ENCODE results near the gene CRTC2. TPM values are rescaled to one million over a fixed set of nuclear protein-coding genes. Genes with fewer than 3 reads are reported as not detected.

The CRTC2 gene
- total and polyA plus RNA-seq, 9 of the 15 experiments (the other 6 are each of a cell fraction or from before 2014, with no cell fraction given) = 2.7 to 26.4 (median 10.2) TPM

DNA sequence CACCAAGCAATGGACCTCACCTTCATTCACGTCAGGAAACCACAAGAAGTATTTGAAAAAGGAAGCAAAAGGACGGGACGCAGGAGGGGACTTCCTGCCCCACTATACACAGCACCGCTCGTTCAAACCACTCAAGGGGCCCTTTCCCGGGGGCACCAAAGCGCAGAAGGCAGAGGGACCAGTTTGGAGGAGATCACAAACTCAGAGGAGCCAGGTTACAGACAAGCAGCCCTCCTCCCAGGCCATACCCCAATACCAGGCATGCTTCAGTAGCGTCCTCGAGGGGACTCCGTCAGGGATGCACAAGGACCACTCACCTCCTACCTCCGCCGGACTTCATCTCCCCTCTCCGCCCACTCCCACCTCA lies 685 bp downstream of the CRTC2 start (continued):
- TF ChIP-seq, protein P1, sequence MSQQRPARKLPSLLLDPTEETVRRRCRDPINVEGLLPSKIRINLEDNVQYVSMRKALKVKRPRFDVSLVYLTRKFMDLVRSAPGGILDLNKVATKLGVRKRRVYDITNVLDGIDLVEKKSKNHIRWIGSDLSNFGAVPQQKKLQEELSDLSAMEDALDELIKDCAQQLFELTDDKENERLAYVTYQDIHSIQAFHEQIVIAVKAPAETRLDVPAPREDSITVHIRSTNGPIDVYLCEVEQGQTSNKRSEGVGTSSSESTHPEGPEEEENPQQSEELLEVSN (IDR thresholded peaks at IDR 0.05; ENCODE audit: borderline replicate concordance in 1 of 2, extremely low read depth in 1 of 2, insufficient read depth in 1 of 2, insufficient read length in 1 of 2, low read depth in 1 of 2, low read length in 1 of 2, poor library complexity in 1 of 2, severe bottlenecking in 1 of 2) = peak in 1 of 2 experiments; percentile 5
- TF ChIP-seq XRCC3 (IDR thresholded peaks at IDR 0.05) (no peak), NR2C2 (CRISPR knock-in tag; IDR thresholded peaks at IDR 0.05) (0 out of 2 replicates have a peak, but pooled peaks have one; percentile 17), NR2C2 (tag; IDR thresholded peaks at IDR 0.05) (no peak), FOXK2 (conservative IDR thresholded peaks at IDR 0.05 in 1 of 2, IDR thresholded peaks at IDR 0.05 in 1 of 2; ENCODE audit: low read depth in 2 of 2) (no peak), CCAR2 (IDR thresholded peaks at IDR 0.05; ENCODE audit: low read depth, low read length) (no peak), SAP30 (IDR thresholded peaks at IDR 0.05; ENCODE audit: borderline replicate concordance, insufficient read depth, low read depth, low read length, poor library complexity, severe bottlenecking) (peak; percentile 28), RBM39 (optimal IDR thresholded peaks at IDR 0.05; ENCODE audit: low read depth, low read length) (no peak), MCM5 (IDR thresholded peaks at IDR 0.05; ENCODE audit: low read depth) (no peak), STAT5A (IDR thresholded peaks at IDR 0.05; ENCODE audit: borderline replicate concordance, low read length) (no peak), ARID1B (IDR thresholded peaks at IDR 0.05) (0 out of 2 replicates have a peak, but pooled peaks have one; percentile 42), ZNF121 (CRISPR knock-in tag; conservative IDR thresholded peaks at IDR 0.05) (no peak), ZNF224 (CRISPR knock-in tag; IDR thresholded peaks at IDR 0.05) (0 out of 2 replicates have a peak, but pooled peaks have one; percentile 4), RBM15 (IDR thresholded peaks at IDR 0.05; ENCODE audit: insufficient read depth, low read length) (no peak), CC2D1A (IDR thresholded peaks at IDR 0.05) (0 out of 2 replicates have a peak, but pooled peaks have one; percentile 33), ZNF311 (CRISPR knock-in tag; IDR thresholded peaks at IDR 0.05) (no peak), RFX7 (CRISPR knock-in tag; IDR thresholded peaks at IDR 0.05) (no peak)
- TF ChIP-seq, protein P2, sequence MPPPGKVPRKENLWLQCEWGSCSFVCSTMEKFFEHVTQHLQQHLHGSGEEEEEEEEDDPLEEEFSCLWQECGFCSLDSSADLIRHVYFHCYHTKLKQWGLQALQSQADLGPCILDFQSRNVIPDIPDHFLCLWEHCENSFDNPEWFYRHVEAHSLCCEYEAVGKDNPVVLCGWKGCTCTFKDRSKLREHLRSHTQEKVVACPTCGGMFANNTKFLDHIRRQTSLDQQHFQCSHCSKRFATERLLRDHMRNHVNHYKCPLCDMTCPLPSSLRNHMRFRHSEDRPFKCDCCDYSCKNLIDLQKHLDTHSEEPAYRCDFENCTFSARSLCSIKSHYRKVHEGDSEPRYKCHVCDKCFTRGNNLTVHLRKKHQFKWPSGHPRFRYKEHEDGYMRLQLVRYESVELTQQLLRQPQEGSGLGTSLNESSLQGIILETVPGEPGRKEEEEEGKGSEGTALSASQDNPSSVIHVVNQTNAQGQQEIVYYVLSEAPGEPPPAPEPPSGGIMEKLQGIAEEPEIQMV (tag; conservative IDR thresholded peaks at IDR 0.05; ENCODE audit: low read depth) = peak; percentile 47; the same call in 1 of the 2 replicates
- TF ChIP-seq, protein P3, sequence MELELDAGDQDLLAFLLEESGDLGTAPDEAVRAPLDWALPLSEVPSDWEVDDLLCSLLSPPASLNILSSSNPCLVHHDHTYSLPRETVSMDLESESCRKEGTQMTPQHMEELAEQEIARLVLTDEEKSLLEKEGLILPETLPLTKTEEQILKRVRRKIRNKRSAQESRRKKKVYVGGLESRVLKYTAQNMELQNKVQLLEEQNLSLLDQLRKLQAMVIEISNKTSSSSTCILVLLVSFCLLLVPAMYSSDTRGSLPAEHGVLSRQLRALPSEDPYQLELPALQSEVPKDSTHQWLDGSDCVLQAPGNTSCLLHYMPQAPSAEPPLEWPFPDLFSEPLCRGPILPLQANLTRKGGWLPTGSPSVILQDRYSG (tag; conservative IDR thresholded peaks at IDR 0.05; ENCODE audit: low read depth) = no peak
- TF ChIP-seq, protein P4, sequence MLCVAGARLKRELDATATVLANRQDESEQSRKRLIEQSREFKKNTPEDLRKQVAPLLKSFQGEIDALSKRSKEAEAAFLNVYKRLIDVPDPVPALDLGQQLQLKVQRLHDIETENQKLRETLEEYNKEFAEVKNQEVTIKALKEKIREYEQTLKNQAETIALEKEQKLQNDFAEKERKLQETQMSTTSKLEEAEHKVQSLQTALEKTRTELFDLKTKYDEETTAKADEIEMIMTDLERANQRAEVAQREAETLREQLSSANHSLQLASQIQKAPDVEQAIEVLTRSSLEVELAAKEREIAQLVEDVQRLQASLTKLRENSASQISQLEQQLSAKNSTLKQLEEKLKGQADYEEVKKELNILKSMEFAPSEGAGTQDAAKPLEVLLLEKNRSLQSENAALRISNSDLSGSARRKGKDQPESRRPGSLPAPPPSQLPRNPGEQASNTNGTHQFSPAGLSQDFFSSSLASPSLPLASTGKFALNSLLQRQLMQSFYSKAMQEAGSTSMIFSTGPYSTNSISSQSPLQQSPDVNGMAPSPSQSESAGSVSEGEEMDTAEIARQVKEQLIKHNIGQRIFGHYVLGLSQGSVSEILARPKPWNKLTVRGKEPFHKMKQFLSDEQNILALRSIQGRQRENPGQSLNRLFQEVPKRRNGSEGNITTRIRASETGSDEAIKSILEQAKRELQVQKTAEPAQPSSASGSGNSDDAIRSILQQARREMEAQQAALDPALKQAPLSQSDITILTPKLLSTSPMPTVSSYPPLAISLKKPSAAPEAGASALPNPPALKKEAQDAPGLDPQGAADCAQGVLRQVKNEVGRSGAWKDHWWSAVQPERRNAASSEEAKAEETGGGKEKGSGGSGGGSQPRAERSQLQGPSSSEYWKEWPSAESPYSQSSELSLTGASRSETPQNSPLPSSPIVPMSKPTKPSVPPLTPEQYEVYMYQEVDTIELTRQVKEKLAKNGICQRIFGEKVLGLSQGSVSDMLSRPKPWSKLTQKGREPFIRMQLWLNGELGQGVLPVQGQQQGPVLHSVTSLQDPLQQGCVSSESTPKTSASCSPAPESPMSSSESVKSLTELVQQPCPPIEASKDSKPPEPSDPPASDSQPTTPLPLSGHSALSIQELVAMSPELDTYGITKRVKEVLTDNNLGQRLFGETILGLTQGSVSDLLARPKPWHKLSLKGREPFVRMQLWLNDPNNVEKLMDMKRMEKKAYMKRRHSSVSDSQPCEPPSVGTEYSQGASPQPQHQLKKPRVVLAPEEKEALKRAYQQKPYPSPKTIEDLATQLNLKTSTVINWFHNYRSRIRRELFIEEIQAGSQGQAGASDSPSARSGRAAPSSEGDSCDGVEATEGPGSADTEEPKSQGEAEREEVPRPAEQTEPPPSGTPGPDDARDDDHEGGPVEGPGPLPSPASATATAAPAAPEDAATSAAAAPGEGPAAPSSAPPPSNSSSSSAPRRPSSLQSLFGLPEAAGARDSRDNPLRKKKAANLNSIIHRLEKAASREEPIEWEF (CRISPR knock-in tag; IDR thresholded peaks at IDR 0.05) = no peak

Measured in K562 (cell line).